Gastroesophageal sphincter (tissue), 4 donors: ENCODE results near the gene PRELP. TPM values are rescaled to one million over a fixed set of nuclear protein-coding genes. Genes with fewer than 3 reads are reported as not detected.

Source experiments
- ATAC-seq: fragments of 150-250 bp; one replicate; pipeline ENCODE4 v1.9.1; 2016; ENCODE audit warnings: mild to moderate bottlenecking, moderate library complexity
- H3K27ac ChIP-seq, 4 donors: fragments of 200-600 bp; sonication (generic) in 3 of 4; 1 replicate in 3 of 4; 2 replicates in 1 of 4; pipeline ENCODE4 v1.5.1; 2016 to 2019
- H3K27me3 ChIP-seq: fragments of 200-600 bp; sonication (generic); one replicate; pipeline ENCODE4 v1.5.1; 2019
- H3K36me3 ChIP-seq, 2 donors: fragments of 200-600 bp; sonication (generic); one replicate each; pipeline ENCODE4 v1.5.1; 2019; ENCODE audit warnings: control low read depth in 1 of 2
- H3K4me1 ChIP-seq, 3 donors: fragments of 200-600 bp; sonication (generic); 1 replicate in 2 of 3; 2 replicates in 1 of 3; pipeline ENCODE4 v1.5.1; 2016 to 2019; ENCODE audit warnings: control low read depth in 2 of 3
- H3K4me3 ChIP-seq, 2 donors: fragments of 200-600 bp; sonication (generic); one replicate each; pipeline ENCODE4 v1.5.1; 2019; ENCODE audit warnings: mild to moderate bottlenecking in 1 of 2, moderate library complexity in 1 of 2
- H3K9me3 ChIP-seq, 3 donors: fragments of 200-600 bp; sonication (generic); one replicate each; pipeline ENCODE4 v1.5.1; 2017 to 2019; ENCODE audit warnings: control low read depth in 2 of 3
- CTCF ChIP-seq, 4 experiments: fragments of 200-600 bp in 2 of 4; fragments of 450-650 bp in 2 of 4; sonication (generic) in 1 of 4; IDR thresholded peaks; one replicate each; pipeline ENCODE4 v1.5.1; 2017 to 2019; ENCODE audit warnings: antibody characterized with exemption in 4 of 4, mild to moderate bottlenecking in 2 of 4, moderate library complexity in 2 of 4
- EP300 ChIP-seq: sonication (generic); formaldehyde crosslinking; IDR thresholded peaks from one replicate; pipeline ENCODE4 v1.6.1; 2017; ENCODE audit warnings: antibody characterized with exemption, mild to moderate bottlenecking
- POLR2A ChIP-seq, 2 donors: fragments of 450-650 bp; IDR thresholded peaks; one replicate each; pipeline ENCODE4 v1.6.1; 2017; ENCODE audit warnings: antibody characterized with exemption in 2 of 2, mild to moderate bottlenecking in 2 of 2, moderate library complexity in 1 of 2
- POLR2AphosphoS5 ChIP-seq: sonication (generic); formaldehyde crosslinking; IDR thresholded peaks from one replicate; pipeline ENCODE4 v1.6.1; 2017; ENCODE audit warnings: antibody characterized with exemption
- WGBS, 2 donors: methylation state at CpG; one replicate each; pipeline ENCODE4 v1.1.5; 2018; ENCODE audit warnings: low coverage in 1 of 2; 5-methylcytosine and 5-hydroxymethylcytosine counted together
- total RNA-seq, 4 donors: library from RNA; depleted of rRNA; stranded (reverse); fragments of >200 nt; gene quantifications; one replicate each; pipeline ENCODE4 v1.1.0, GENCODE V29; 2016

The PRELP gene
- total RNA-seq, 4 donors from 2014 or later: 63.9 to 149 (median 66.1) TPM

GRCh38 chr1:203477748-203478147 is 2.1 kb downstream of the PRELP start:
- Histone ChIP-seq H3K27me3 (no peaks in the 10 kb centered on the region), H3K4me1 (peaks cover 5 to 86% (median 29%) of the 10 kb centered on the region in 3 donors), H3K4me3 (peak overlapping the region; percentile 56 to 88), H3K27ac (peak overlapping the region; percentile 85 to 94 (median 92)), H3K9me3 (no peaks in the 10 kb centered on the region), H3K36me3 (no peaks in the 10 kb centered on the region)
- 90% methylated on average over 2 of the region's 3 CpGs; no CpG with 5 or more reads in 1 of the 2 donors for WGBS, 2 donors
- no peak for ATAC-seq
- TF ChIP-seq CTCF (IDR thresholded peaks at IDR 0.05) (no peak), POLR2A (IDR thresholded peaks at IDR 0.05) (no peak), EP300 (no peak), POLR2AphosphoS5 (no peak)

GRCh38 chr1:203478231-203478630 is 2.6 kb downstream of the PRELP start:
- ATAC-seq: no peak
- H3K27ac ChIP-seq: peak overlapping the region; percentile 85 to 94 (median 92)
- peaks cover 0 to 4% of the 10 kb centered on the region in 2 donors for H3K36me3 ChIP-seq
- 23 to 49% methylated on average over 2 to 3 of the region's 3 CpGs for WGBS, 2 donors
- TF ChIP-seq POLR2A (IDR thresholded peaks at IDR 0.05): no peak
- peak in 1 of 4 experiments; percentile 4 for TF ChIP-seq CTCF (IDR thresholded peaks at IDR 0.05)
- peak overlapping the region; percentile 56 to 88 for H3K4me3 ChIP-seq
- peaks cover 5 to 91% (median 33%) of the 10 kb centered on the region in 3 donors for H3K4me1 ChIP-seq
- no peaks in the 10 kb centered on the region for H3K27me3 ChIP-seq
- no peaks in the 10 kb centered on the region for H3K9me3 ChIP-seq

GRCh38 chr1:203478986-203479385 is 3.4 kb downstream of the PRELP start:
- no peak for TF ChIP-seq POLR2A (IDR thresholded peaks at IDR 0.05)
- no peak for TF ChIP-seq POLR2AphosphoS5
- TF ChIP-seq EP300: no peak
- TF ChIP-seq CTCF (IDR thresholded peaks at IDR 0.05): no peak
- no peak for ATAC-seq
- Histone ChIP-seq H3K36me3 (peaks cover 0 to 11% of the 10 kb centered on the region in 2 donors), H3K4me3 (peak overlapping the region; percentile 56 to 88), H3K9me3 (no peaks in the 10 kb centered on the region), H3K4me1 (peaks cover 5 to 96% (median 41%) of the 10 kb centered on the region in 3 donors), H3K27me3 (no peaks in the 10 kb centered on the region), H3K27ac (peak overlapping the region; percentile 85 to 94 (median 92))
- 100% methylated on average over 2 of the region's 5 CpGs; no CpG with 5 or more reads in 1 of the 2 donors for WGBS, 2 donors

DNA sequence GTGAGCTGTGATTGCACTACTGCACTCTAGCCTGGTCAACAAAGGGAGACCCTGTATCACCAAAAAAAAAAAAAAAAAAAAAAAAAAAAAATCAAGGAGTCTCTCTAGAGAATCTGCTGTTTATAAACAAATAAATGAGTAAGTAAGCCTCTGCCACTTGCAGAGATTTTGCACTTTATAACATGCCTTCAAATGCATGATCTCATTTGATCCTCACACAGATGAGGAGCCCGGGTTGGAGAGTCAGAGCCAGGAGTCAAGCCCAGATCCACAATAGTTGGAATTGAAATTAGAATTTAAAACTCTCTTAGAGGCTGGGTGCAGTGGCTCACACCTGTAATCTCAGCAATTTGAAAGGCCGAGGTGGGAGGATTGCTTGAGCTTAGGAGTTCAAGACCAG is 4.0 kb downstream of the PRELP start:
- ATAC-seq: no peak
- 38 to 51% methylated on average over 2 of the region's 2 CpGs for WGBS, 2 donors
- no peaks in the 10 kb centered on the region for H3K27me3 ChIP-seq
- peaks cover 0 to 18% of the 10 kb centered on the region in 2 donors for H3K36me3 ChIP-seq
- H3K27ac ChIP-seq: peak overlapping the region; percentile 85 to 94 (median 92)
- TF ChIP-seq CTCF (IDR thresholded peaks at IDR 0.05): no peak
- no peak for TF ChIP-seq POLR2A (IDR thresholded peaks at IDR 0.05)
- no peak for TF ChIP-seq POLR2AphosphoS5
- no peak for TF ChIP-seq EP300
- peaks cover 5 to 96% (median 45%) of the 10 kb centered on the region in 3 donors for H3K4me1 ChIP-seq
- peak overlapping the region; percentile 26 to 56 for H3K4me3 ChIP-seq
- H3K9me3 ChIP-seq: no peaks in the 10 kb centered on the region

DNA sequence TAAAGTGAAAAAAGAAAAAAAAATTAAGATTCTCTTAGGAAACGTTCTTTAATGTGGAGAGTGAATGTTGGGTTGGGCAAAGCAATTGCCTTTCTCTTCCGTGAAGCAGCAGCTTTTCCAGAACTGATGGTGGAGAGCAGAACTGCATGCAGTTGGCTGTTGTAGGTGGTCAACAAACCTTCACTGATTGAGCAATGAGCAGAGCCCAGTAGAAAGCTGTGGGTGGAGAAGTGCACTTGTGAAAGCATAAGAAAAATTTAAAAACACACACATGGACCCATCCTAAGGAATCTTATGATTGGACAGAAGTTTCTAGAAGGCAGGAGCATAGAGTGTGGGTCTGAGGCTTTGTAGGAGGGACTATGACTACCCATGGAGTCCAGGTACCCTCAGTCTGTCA is 4.5 kb downstream of the PRELP start:
- Histone ChIP-seq H3K9me3 (no peaks in the 10 kb centered on the region), H3K27ac (peak overlapping the region; percentile 85 to 94 (median 92)), H3K36me3 (peaks cover 0 to 22% of the 10 kb centered on the region in 2 donors), H3K4me3 (peak overlapping the region; percentile 26 to 56), H3K27me3 (no peaks in the 10 kb centered on the region), H3K4me1 (peaks cover 5 to 96% (median 43%) of the 10 kb centered on the region in 3 donors)
- WGBS, 2 donors: 13 to 23% methylated on average over 2 of the region's 2 CpGs
- no peak for TF ChIP-seq EP300
- TF ChIP-seq POLR2A (IDR thresholded peaks at IDR 0.05): no peak
- peak; percentile 60 for TF ChIP-seq POLR2AphosphoS5
- peak; percentile 18 to 67 (median 40) for TF ChIP-seq CTCF (IDR thresholded peaks at IDR 0.05)
- peak; percentile 76 for ATAC-seq
